Sigmoid colon (tissue), 7 donors: ENCODE results near the gene NPC1. TPM values are rescaled to one million over a fixed set of nuclear protein-coding genes. Genes with fewer than 3 reads are reported as not detected.

Source experiments
- DNase-seq: peaks from one replicate; pipeline ENCODE4 v3.0.0-alpha.2; 2019
- H3K27ac ChIP-seq, 4 donors: fragments of 200-600 bp; sonication (generic); one replicate each; pipeline ENCODE4 v1.5.1; 2016 to 2019; ENCODE audit warnings: mild to moderate bottlenecking in 1 of 4
- H3K27me3 ChIP-seq, 3 donors: fragments of 200-600 bp; sonication (generic); one replicate each; pipeline ENCODE4 v1.5.1; 2019; ENCODE audit warnings: mild to moderate bottlenecking in 1 of 3
- H3K36me3 ChIP-seq, 4 donors: fragments of 200-600 bp; sonication (generic); one replicate each; pipeline ENCODE4 v1.5.1; 2016 to 2019
- H3K4me1 ChIP-seq, 4 donors: fragments of 200-600 bp; sonication (generic); one replicate each; pipeline ENCODE4 v1.5.1; 2017 to 2019
- H3K4me3 ChIP-seq, 4 donors: fragments of 200-600 bp; sonication (generic); one replicate each; pipeline ENCODE4 v1.5.1; 2017 to 2019; ENCODE audit warnings: mild to moderate bottlenecking in 2 of 4, moderate library complexity in 1 of 4
- H3K9me3 ChIP-seq, 4 donors: fragments of 200-600 bp in 3 of 4; sonication (generic) in 3 of 4; one replicate each; pipeline versions ENCODE4 v1.5.1 to v1.6.1; 2013 to 2019
- CTCF ChIP-seq, 4 experiments: fragments of 450-650 bp in 3 of 4; fragments of 200-600 bp in 1 of 4; IDR thresholded peaks; one replicate each; pipeline ENCODE4 v1.5.1; 2016 to 2019; ENCODE audit warnings: antibody characterized with exemption in 4 of 4, mild to moderate bottlenecking in 3 of 4, moderate library complexity in 2 of 4
- EP300 ChIP-seq, 4 donors: sonication (generic); formaldehyde crosslinking; IDR thresholded peaks; one replicate each; pipeline ENCODE4 v1.6.1; 2017; ENCODE audit warnings: antibody characterized with exemption in 4 of 4
- POLR2A ChIP-seq, 2 donors: fragments of 450-650 bp; IDR thresholded peaks; one replicate each; pipeline ENCODE4 v1.6.1; 2016; ENCODE audit warnings: antibody characterized with exemption in 2 of 2, mild to moderate bottlenecking in 2 of 2, moderate library complexity in 2 of 2
- POLR2AphosphoS5 ChIP-seq, 4 donors: sonication (generic); formaldehyde crosslinking; IDR thresholded peaks; one replicate each; pipeline ENCODE4 v1.6.1; 2017; ENCODE audit warnings: antibody characterized with exemption in 4 of 4
- WGBS, 2 donors: extraction: QIAGEN DNeasy Blood & Tissue Kit; methylation state at CpG; one replicate each; pipeline ENCODE4 v1.1.7; 2013; 5-methylcytosine and 5-hydroxymethylcytosine counted together
- intact Hi-C: fragments of 100-400 bp; cut with DNase I; formaldehyde crosslinking; loops from one replicate; pipeline ENCODE4 v1.15.1; 2023
- polyA plus RNA-seq, 3 donors: library from polyadenylated mRNA; stranded (reverse); fragments of 200-250 nt; gene quantifications; one replicate each; pipeline ENCODE4 v1.2.3, GENCODE V29; 2013
- total RNA-seq, 4 donors: library from RNA; depleted of rRNA; stranded (reverse); fragments of >200 nt; gene quantifications; one replicate each; pipeline ENCODE4 v1.1.0, GENCODE V29; 2016
- donor health status: healthy with polysubstance abuse.
- donor health status: Bipolar disorder and iron deficiency.
- donor health status: healthy.

The NPC1 gene
- total and polyA plus RNA-seq, 7 donors = 9.0 to 59.2 (median 34.9) TPM

GRCh38 chr18:23585007-23585871 lies 1.1 kb downstream of the NPC1 start:
- DNase-seq = no peak
- TF ChIP-seq CTCF (IDR thresholded peaks at IDR 0.05) (no peak), POLR2A (IDR thresholded peaks at IDR 0.05) (no peak), EP300 (IDR thresholded peaks at IDR 0.05) (no peak), POLR2AphosphoS5 (IDR thresholded peaks at IDR 0.05) (no peak)
- Histone ChIP-seq H3K9me3 (no peaks in the 10 kb centered on the region), H3K36me3 (no peaks in the 10 kb centered on the region), H3K4me1 (peaks cover 0 to 33% (median 22%) of the 10 kb centered on the region in 4 donors), H3K27me3 (no peaks in the 10 kb centered on the region), H3K27ac (peak overlapping the region; percentile 98 to 99 (median 99)), H3K4me3 (peak overlapping the region; percentile 78 to 87 (median 82))
- intact Hi-C loops = loop anchor here (5.0 kb wide), 3 partner anchors 83 to 148 kb away; partner anchors contain the start of genes RIOK3 and RMC1
- WGBS, 2 donors = 30 to 38% methylated on average over 19 of the region's 19 CpGs

GRCh38 chr18:23584019-23584983 lies 2.0 kb downstream of the NPC1 start:
- peaks cover 0 to 37% (median 22%) of the 10 kb centered on the region in 4 donors for H3K4me1 ChIP-seq

GRCh38 chr18:23583071-23583865 lies 3.0 kb downstream of the NPC1 start:
- peaks cover 0 to 37% (median 26%) of the 10 kb centered on the region in 4 donors for H3K4me1 ChIP-seq
- H3K4me3 ChIP-seq = no peak overlapping the region
- peak overlapping the region in 1 of 4 donors; percentile 98 for H3K27ac ChIP-seq

More at GRCh38 chr18:23584019-23584983, 2.0 kb downstream of the NPC1 start:
- TF ChIP-seq CTCF (IDR thresholded peaks at IDR 0.05) (no peak), POLR2A (IDR thresholded peaks at IDR 0.05) (no peak), EP300 (IDR thresholded peaks at IDR 0.05) (no peak), POLR2AphosphoS5 (IDR thresholded peaks at IDR 0.05) (no peak)
- Histone ChIP-seq H3K9me3 (no peaks in the 10 kb centered on the region), H3K27me3 (no peaks in the 10 kb centered on the region), H3K4me3 (peak overlapping the region in 1 of 4 donors; percentile 78), H3K27ac (peak overlapping the region in 1 of 4 donors; percentile 98), H3K36me3 (no peaks in the 10 kb centered on the region)
- intact Hi-C loops = no loop called here
- no peak for DNase-seq
- WGBS, 2 donors = 95% methylated on average over 13 of the region's 13 CpGs

More at GRCh38 chr18:23583071-23583865, 3.0 kb downstream of the NPC1 start:
- WGBS, 2 donors = 81 to 89% methylated on average over 5 of the region's 5 CpGs
- no peaks in the 10 kb centered on the region for H3K36me3 ChIP-seq
- H3K27me3 ChIP-seq = no peaks in the 10 kb centered on the region
- TF ChIP-seq POLR2A (IDR thresholded peaks at IDR 0.05) = no peak
- no peak for TF ChIP-seq EP300 (IDR thresholded peaks at IDR 0.05)
- TF ChIP-seq POLR2AphosphoS5 (IDR thresholded peaks at IDR 0.05) = no peak
- no peak for TF ChIP-seq CTCF (IDR thresholded peaks at IDR 0.05)
- intact Hi-C loops = no loop called here
- no peak for DNase-seq
- H3K9me3 ChIP-seq = no peaks in the 10 kb centered on the region
